T-helper 2 cell treated with Interferon-gamma antibody and Interleukin-4, amounts not matched to agents 5 μg/mL and 100 μg/mL, for 36 hours (primary cell): Measurements from ENCODE around the gene SDCBP2.

Experiments
- DNase-seq: peaks from one replicate; pipeline ENCODE4 v3.0.0; 2021; ENCODE audit warnings: low spot score
- H3K27ac Mint-ChIP-seq: one replicate; pipeline ENCODE4 v1.8.0; 2021; ENCODE audit warnings: mild to moderate bottlenecking, mixed read lengths
- H3K27me3 Mint-ChIP-seq: one replicate; pipeline ENCODE4 v1.8.0; 2021; ENCODE audit warnings: low read depth, mixed read lengths
- H3K36me3 Mint-ChIP-seq: one replicate; pipeline ENCODE4 v1.8.0; 2021; ENCODE audit warnings: low read depth, mixed read lengths
- H3K4me1 Mint-ChIP-seq: one replicate; pipeline ENCODE4 v1.8.0; 2021; ENCODE audit warnings: low read depth, mixed read lengths
- H3K4me3 Mint-ChIP-seq: one replicate; pipeline ENCODE4 v1.8.0; 2022; ENCODE audit warnings: mild to moderate bottlenecking, moderate library complexity, mixed read lengths
- H3K9me3 Mint-ChIP-seq: one replicate; pipeline ENCODE4 v1.8.0; 2021; ENCODE audit warnings: mixed read lengths

SDCBP2 gene

DNA sequence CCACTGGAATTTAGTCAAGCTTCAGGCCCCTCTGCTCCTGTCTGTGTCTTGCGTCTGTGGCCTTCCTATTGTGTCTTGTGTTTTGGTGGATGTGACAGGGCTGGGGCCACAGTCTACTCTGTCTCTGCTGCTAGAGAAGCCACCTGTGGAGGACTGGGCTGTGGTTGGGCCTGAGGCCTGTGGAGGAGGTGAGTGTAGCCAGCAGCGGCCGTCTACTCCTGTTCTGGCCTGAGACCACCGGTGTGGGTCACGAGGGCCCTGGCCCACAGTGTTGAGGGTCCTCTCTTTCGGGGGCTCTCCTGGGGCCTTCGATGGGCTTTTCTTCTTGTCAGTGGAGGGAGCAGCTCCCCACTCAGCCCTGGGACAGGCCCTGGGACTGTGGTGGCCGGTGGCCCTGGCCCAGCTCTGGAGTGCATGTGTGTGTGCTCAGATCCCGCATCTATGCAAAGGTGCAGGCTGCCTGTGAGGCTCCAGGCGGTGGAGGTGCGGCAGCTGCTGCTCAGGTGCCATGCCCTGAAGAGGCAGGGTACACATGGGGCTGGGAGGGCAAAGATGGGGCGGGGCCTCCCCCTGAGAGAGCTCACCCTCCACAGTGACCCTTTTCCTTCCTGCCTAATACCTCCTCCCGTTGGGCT lies 20.8 kb downstream of the SDCBP2 start:
- H3K27me3 Mint-ChIP-seq, result no peaks in the 10 kb centered on the region
- no peak overlapping the region for H3K4me3 Mint-ChIP-seq
- peaks cover 3% of the 10 kb centered on the region for H3K36me3 Mint-ChIP-seq
- H3K9me3 Mint-ChIP-seq, result no peaks in the 10 kb centered on the region
- no peak for DNase-seq
- no peaks in the 10 kb centered on the region for H3K4me1 Mint-ChIP-seq
- H3K27ac Mint-ChIP-seq, result no peak overlapping the region

DNA sequence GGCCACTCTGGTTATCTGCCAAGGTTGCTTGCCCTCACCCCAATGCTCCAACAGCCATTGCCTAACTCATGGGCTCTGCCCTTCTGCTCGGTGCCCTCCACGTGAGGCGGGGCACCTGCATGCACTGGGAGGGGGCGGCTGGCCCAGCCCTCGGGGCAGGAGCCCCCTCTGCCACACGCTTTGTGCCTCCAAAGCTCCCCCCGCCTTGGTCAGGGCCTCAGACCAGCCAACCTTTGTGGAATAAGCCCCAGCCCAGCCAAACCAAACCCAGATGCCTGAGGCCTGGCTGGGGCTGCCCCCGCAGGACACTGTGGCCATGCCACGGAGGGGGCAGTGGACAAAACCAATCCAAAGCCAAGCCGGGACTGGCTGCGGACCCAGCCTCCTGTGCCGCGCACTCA lies 21.4 kb downstream of the SDCBP2 start:
- Mint-ChIP-seq H3K4me1 (no peaks in the 10 kb centered on the region), H3K9me3 (no peaks in the 10 kb centered on the region), H3K27ac (no peak overlapping the region), H3K36me3 (peaks cover 3% of the 10 kb centered on the region), H3K27me3 (no peaks in the 10 kb centered on the region), H3K4me3 (no peak overlapping the region)
- DNase-seq, result no peak

DNA sequence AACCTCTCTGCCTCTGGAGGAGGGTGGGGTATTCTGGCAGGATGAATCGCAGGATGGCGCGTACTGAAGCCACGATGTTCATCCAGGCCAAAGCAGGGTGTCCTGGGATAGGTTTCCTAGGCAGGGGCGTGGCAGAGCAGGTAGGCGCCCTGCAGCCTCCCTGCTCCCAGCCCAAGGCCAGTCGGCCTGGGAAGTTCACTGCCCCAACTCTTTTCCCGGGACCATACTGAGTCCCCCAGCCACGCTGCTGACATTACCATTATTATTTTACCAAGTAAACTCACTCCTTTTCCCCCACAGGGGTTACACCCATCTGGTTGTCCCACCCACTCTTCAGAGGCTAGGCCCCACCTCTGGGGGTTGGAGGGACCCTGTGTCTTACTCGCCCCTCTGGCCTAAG lies 21.8 kb downstream of the SDCBP2 start:
- Mint-ChIP-seq H3K36me3 (peaks cover 3% of the 10 kb centered on the region), H3K27ac (no peak overlapping the region), H3K9me3 (no peaks in the 10 kb centered on the region), H3K4me1 (no peaks in the 10 kb centered on the region), H3K27me3 (no peaks in the 10 kb centered on the region), H3K4me3 (no peak overlapping the region)
- DNase-seq, result no peak

DNA sequence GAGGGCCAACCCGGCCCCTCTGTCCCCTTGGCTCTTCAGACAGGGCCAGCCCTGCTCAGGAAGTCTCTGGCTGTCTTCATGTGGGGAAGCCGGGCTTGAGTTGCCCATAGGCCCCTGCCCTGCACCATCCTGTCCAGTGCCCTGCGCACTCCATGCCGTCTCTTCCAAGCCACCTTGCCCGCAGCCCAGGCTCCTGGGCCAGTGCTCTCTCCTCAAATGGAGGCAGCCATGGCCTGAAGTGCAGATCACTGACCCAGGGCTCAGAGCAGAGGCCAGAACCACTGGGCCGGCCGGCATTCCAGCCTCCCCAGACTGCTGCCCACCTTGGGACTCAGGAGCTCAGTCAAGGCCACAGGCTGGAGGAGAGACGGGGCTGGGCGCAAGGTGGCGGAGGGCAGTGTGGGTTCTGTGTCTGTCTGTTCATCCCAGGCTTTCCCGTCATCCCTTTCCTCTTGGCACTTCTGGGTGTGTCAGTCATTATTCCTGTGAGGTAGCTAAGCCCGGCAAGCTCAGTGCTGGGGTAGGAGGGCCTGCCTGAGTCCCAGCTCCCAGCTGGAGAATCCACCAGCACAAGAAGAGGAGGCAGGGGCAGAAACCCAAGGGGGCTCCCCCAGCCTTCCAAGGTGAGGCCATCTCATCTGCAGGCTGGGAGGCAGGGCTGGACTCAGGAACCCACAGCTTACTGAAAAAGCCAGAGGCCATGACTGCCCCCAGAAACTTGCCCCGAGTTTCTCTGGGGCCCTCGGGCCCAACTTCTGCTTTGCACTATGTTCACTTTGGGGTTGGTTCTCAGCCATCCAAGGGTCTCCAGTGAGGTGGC lies 22.4 kb downstream of the SDCBP2 start:
- Mint-ChIP-seq H3K27me3 (no peaks in the 10 kb centered on the region), H3K27ac (no peak overlapping the region), H3K4me3 (no peak overlapping the region), H3K36me3 (peaks cover 3% of the 10 kb centered on the region), H3K9me3 (no peaks in the 10 kb centered on the region), H3K4me1 (no peaks in the 10 kb centered on the region)
- no peak for DNase-seq

DNA sequence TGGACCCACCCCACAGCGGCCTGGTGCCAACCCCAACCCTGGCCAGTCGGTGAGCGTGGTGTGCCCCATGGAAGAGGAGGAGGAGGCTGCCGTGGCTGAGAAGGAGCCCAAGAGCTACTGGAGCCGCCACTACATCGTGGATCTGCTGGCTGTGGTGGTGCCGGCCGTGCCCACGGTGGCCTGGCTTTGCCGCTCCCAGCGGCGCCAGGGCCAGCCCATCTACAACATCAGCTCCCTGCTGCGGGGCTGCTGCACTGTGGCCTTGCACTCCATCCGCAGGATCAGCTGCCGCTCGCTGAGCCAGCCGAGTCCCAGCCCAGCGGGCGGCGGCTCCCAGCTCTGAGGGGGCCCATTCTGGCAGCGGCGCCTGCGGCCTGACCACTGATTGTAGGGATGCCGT lies 23.2 kb downstream of the SDCBP2 start:
- DNase-seq, result no peak

DNA sequence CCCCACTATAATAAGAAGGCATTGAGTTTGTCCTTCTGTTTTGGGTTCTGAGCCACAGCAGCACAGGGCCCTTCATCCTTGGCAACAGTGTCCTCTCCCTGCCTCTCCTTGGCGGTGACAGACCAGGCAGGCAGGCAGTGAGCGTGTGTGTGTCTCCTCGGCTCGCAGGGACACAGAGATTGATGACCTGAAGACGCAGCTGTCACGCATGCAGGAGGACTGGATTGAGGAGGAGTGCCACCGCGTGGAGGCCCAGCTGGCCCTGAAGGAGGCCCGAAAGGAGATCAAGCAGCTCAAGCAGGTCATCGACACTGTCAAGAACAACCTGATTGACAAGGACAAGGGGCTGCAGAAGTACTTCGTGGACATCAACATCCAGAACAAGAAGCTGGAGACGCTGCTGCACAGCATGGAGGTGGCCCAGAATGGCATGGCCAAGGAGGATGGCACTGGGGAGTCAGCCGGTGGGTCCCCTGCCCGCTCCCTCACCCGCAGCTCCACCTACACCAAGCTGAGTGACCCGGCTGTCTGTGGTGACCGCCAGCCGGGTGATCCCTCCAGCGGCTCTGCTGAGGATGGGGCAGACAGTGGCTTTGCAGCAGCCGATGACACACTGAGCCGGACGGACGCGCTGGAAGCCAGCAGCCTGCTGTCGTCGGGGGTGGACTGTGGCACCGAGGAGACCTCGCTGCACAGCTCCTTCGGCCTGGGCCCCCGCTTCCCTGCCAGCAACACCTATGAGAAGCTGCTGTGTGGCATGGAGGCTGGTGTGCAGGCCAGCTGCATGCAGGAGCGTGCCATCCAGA lies 24.0 kb downstream of the SDCBP2 start:
- H3K4me3 Mint-ChIP-seq, result no peak overlapping the region
- no peak for DNase-seq
- H3K27me3 Mint-ChIP-seq, result no peaks in the 10 kb centered on the region
- peaks cover 6% of the 10 kb centered on the region for H3K36me3 Mint-ChIP-seq
- peaks cover 10% of the 10 kb centered on the region for H3K4me1 Mint-ChIP-seq
- H3K9me3 Mint-ChIP-seq, result no peaks in the 10 kb centered on the region
- H3K27ac Mint-ChIP-seq, result no peak overlapping the region

More for the DNA sequence above, 23.2 kb downstream of the SDCBP2 start:
- no peaks in the 10 kb centered on the region for H3K9me3 Mint-ChIP-seq
- H3K4me3 Mint-ChIP-seq, result no peak overlapping the region
- peaks cover 6% of the 10 kb centered on the region for H3K36me3 Mint-ChIP-seq
- no peaks in the 10 kb centered on the region for H3K27me3 Mint-ChIP-seq
- H3K27ac Mint-ChIP-seq, result no peak overlapping the region
- peaks cover 8% of the 10 kb centered on the region for H3K4me1 Mint-ChIP-seq

DNA sequence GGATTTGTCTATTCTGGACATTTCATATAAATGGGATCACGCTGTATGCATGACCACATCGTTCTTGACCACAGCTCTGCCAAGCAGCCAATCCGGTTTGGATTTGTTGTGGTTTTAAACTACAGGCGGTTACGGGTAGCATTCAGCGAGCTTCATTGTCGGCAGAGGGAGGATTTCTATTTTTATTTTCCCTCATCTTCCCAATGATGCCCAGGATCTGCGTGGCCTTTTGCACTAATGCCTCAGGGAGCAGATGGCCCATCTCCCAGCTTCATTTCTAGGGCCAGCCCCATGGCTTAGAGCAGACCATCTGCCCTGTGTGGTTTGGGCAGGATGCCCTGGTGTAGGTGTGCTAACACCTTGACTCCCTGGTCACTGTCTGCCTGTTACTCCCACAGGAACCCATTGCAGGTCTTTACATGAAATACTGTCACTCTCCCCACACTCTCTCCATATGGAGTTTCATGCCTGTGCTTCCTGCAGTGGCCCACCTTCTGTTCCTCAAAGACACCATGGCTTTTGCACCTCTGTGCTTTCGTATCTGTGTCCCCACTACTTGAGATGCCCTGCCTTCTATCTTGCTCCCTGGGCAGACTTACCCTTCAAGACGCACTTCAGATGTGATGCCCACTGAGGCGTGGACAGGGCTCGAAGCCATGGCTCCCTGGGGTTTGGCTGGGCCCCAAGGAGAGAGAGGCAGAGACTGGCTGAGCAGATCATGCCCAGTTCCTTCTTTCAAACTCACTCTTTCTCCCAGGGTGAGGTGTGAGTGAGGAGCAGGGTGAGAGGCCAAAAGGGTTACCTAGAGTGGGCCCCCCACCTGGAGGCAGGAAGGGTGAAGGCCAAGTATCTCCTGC lies 26.0 kb downstream of the SDCBP2 start:
- Mint-ChIP-seq H3K27me3 (no peaks in the 10 kb centered on the region), H3K4me3 (no peak overlapping the region), H3K36me3 (peaks cover 12% of the 10 kb centered on the region), H3K4me1 (peaks cover 18% of the 10 kb centered on the region), H3K9me3 (no peaks in the 10 kb centered on the region), H3K27ac (no peak overlapping the region)
- DNase-seq, result no peak

DNA sequence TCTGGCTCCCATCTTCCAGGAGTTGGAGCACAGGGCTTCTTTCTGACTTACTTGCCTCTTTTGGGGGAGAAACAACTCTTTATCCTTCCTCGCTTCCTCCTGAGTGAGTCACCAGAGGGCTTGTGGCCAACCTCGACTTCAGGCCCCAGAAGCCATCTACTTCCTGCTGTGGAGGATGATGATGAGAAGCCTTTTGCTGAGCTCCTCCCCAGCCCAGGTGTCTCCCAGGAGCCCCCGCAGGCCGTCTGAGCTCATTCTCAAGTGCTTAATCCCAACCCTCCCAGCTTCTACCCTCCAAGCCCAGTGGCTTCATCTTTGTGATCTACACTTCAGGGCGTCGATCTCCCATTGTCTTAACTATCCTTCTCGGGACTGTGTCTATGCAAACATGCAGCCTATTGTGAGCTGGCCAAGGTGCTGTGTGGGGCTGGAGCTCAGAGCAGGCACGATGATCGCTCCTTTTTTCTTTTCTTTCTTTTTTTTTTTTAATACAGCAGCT lies 27.9 kb downstream of the SDCBP2 start:
- Mint-ChIP-seq H3K4me3 (peak overlapping the region; percentile 70), H3K27me3 (no peaks in the 10 kb centered on the region), H3K4me1 (peaks cover 18% of the 10 kb centered on the region), H3K9me3 (no peaks in the 10 kb centered on the region), H3K36me3 (peaks cover 14% of the 10 kb centered on the region), H3K27ac (peak overlapping the region; percentile 90)
- peak; percentile 58 for DNase-seq

DNA sequence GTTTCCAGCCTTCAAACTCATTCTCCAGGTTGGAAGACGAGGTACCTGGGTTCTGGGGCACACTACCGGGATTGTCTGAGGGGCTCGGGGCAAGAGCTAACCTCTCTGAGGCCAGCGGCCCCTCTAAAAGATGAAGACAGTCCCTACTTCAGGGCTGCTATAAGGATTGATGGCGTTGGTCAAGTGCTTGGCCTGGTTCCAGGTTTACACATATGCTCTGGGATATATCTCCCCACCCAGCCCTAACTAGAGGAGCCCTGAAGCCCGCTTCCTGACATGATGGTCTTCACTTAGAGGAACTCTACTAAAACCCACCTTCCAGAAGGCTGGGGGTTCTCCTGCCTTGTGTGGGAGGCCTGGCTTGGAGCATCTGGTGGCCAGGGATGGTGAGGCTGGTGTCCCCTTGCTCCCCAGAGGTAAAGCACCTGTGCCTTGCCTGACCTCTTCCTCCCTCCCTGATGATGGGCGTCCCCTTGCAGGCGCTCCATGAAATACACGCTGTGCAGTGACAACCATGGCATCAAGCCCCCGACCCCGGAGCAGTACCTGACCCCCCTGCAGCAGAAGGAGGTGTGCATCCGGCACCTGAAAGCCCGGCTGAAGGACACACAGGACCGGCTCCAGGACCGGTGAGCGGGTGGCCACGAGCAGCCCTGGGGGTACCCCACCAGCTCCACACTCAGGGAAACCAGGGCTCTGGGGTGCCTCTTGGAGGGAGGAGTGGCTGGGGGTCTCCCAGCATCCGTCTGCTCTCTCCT lies 28.7 kb downstream of the SDCBP2 start:
- Mint-ChIP-seq H3K36me3 (peaks cover 11% of the 10 kb centered on the region), H3K27me3 (no peaks in the 10 kb centered on the region), H3K4me1 (peaks cover 18% of the 10 kb centered on the region), H3K4me3 (peak overlapping the region; percentile 70), H3K27ac (peak overlapping the region; percentile 90), H3K9me3 (no peaks in the 10 kb centered on the region)
- DNase-seq, result no peak

DNA sequence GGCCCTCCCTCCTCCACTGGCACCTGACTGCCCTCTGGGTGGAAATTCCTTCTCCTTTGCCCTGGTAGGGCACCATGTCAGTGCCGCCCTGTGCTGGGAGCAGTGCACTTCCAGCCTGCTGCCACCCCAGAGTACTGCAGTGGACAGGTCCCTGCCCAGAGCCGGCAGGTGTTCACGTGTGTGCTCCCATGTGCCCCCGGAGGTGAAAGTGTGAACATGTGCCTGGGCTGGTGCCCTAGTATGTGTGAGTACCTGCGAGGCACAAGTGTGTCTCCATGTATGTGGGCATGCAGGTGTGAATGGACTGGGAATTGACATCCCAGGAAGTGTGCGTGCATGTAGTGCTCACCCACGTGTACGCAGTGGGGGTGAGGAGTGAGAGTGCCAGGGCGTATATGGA lies 29.4 kb downstream of the SDCBP2 start:
- H3K9me3 Mint-ChIP-seq, result no peaks in the 10 kb centered on the region
- H3K27ac Mint-ChIP-seq, result peak overlapping the region; percentile 76
- H3K36me3 Mint-ChIP-seq, result peaks cover 11% of the 10 kb centered on the region
- peak overlapping the region; percentile 45 for H3K4me3 Mint-ChIP-seq
- no peaks in the 10 kb centered on the region for H3K27me3 Mint-ChIP-seq
- DNase-seq, result no peak
- H3K4me1 Mint-ChIP-seq, result peaks cover 18% of the 10 kb centered on the region

DNA sequence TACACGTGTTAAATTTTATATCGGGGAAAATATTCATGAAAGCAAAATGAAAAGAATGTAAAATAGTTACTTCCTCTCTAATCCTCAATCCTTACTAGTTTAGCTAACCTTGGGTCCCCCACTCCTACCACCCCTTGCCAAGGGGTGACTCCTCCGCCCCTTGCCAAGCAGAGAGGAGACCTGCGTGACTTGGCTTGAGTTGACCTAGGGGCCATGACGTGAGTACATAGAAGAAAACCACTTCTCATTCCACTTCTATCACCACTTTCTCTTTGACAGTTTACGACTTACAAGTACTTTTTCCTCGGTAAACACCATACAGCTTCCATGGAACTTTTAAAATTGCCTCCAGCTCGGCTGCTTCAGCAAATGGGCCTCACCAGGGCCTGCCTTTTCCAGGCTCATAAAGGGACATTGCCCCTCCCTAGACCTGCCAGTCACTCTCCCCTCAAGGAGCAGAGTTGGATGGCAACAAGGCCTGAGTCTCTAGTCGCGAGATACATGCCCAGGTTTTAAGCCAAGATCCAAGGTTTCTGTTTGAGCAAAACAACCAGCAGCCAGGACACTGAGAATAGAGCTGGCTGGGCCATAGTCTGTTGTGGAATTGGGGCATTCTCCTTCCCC lies 29.9 kb downstream of the SDCBP2 start:
- H3K4me3 Mint-ChIP-seq, result no peak overlapping the region

DNA sequence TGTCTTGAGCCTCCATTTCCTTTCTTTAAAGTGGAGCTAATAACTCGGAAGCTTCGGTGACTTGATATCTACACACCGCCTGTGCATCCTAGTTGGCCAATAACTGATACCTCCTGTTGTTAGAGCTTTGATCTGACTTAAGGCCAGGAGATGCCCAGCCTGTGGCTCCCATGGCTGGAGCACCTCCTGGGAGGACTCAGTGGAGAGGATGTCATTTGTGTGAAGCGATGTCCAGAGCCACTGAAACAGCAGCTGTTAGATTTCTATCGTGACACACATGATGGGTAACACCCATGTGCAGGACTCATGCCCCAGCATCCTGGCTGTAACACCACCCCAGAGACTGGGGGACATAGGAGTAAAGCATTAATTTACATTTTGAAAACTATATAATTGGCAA lies 30.8 kb downstream of the SDCBP2 start:
- no peaks in the 10 kb centered on the region for H3K9me3 Mint-ChIP-seq
- H3K36me3 Mint-ChIP-seq, result peaks cover 11% of the 10 kb centered on the region
- no peak for DNase-seq
- H3K27ac Mint-ChIP-seq, result no peak overlapping the region
- H3K4me3 Mint-ChIP-seq, result no peak overlapping the region
- no peaks in the 10 kb centered on the region for H3K27me3 Mint-ChIP-seq
- H3K4me1 Mint-ChIP-seq, result peaks cover 18% of the 10 kb centered on the region

More for the DNA sequence above, 29.9 kb downstream of the SDCBP2 start:
- H3K27ac Mint-ChIP-seq, result no peak overlapping the region
- DNase-seq, result no peak
- no peaks in the 10 kb centered on the region for H3K27me3 Mint-ChIP-seq
- H3K4me1 Mint-ChIP-seq, result peaks cover 18% of the 10 kb centered on the region
- peaks cover 11% of the 10 kb centered on the region for H3K36me3 Mint-ChIP-seq
- no peaks in the 10 kb centered on the region for H3K9me3 Mint-ChIP-seq
